Omental fat pad (tissue), 4 donors: ENCODE measurements around the gene OSBP2. TPM values are rescaled to one million over a fixed set of nuclear protein-coding genes. Genes with fewer than 3 reads are reported as not detected.

Experiments used
- ATAC-seq: fragments of 150-250 bp; one replicate; pipeline ENCODE4 v1.9.1; 2016; ENCODE audit warnings: mild to moderate bottlenecking, moderate library complexity; ENCODE audit not compliant: low FRiP score
- DNase-seq: peaks from one replicate; pipeline ENCODE4 v3.0.0-alpha.2; 2019; ENCODE audit warnings: low spot score
- CTCF ChIP-seq, 3 donors: fragments of 450-650 bp; IDR thresholded peaks; one replicate each; pipeline ENCODE4 v1.5.1; 2016 to 2017; ENCODE audit warnings: antibody characterized with exemption in 3 of 3, mild to moderate bottlenecking in 3 of 3, moderate library complexity in 2 of 3
- total RNA-seq, 4 donors: library from RNA; depleted of rRNA; stranded (reverse); fragments of >200 nt; gene quantifications; one replicate each; pipeline ENCODE4 v1.1.0, GENCODE V29; 2016

OSBP2 gene
- total RNA-seq, 4 donors from 2014 or later: 1.3 to 7.4 (median 4.4) TPM

GRCh38 chr22:30837531-30837930 is 142.9 kb downstream of the OSBP2 start:
- ATAC-seq: no peak
- no peak for TF ChIP-seq CTCF (IDR thresholded peaks at IDR 0.05)
- no peak for DNase-seq

GRCh38 chr22:30838111-30838510 is 143.4 kb downstream of the OSBP2 start:
- no peak for TF ChIP-seq CTCF (IDR thresholded peaks at IDR 0.05)
- no peak for ATAC-seq
- DNase-seq: no peak

- DNase-seq (no peak), ATAC-seq (no peak)
- no peak for TF ChIP-seq CTCF (IDR thresholded peaks at IDR 0.05)
These were observed 146.6 kb downstream of the OSBP2 start for GRCh38 chr22:30841273-30841672.

GRCh38 chr22:30843245-30843644 is 148.6 kb downstream of the OSBP2 start:
- DNase-seq: no peak
- no peak for TF ChIP-seq CTCF (IDR thresholded peaks at IDR 0.05)
- no peak for ATAC-seq

GRCh38 chr22:30847583-30847982 is 152.9 kb downstream of the OSBP2 start:
- ATAC-seq (no peak), DNase-seq (no peak)
- TF ChIP-seq CTCF (IDR thresholded peaks at IDR 0.05): no peak

- DNase-seq: no peak
- no peak for ATAC-seq
These were observed 160.6 kb downstream of the OSBP2 start for GRCh38 chr22:30855266-30855665.

More at GRCh38 chr22:30855266-30855665, 160.6 kb downstream of the OSBP2 start:
- TF ChIP-seq CTCF (IDR thresholded peaks at IDR 0.05): no peak
